ENCODE results near the gene CD34.
A peak's percentile ranks its signal among the peaks of the same experiment; 100 is the strongest.

CD34 gene

GRCh38 chr1:207841293-207841692, 69.6 kb downstream of the CD34 start:
- FAIRE-seq (no peak), DNase-seq (ENCODE audit: insufficient read length, low spot score) (no peak)
- no peak for TF ChIP-seq SPI1 (IDR thresholded peaks at IDR 0.05; ENCODE audit: low read depth, low read length)

- no peak for FAIRE-seq
- DNase-seq (ENCODE audit: insufficient read length, low spot score), result no peak
- TF ChIP-seq SPI1 (IDR thresholded peaks at IDR 0.05; ENCODE audit: low read depth, low read length) (no peak), PAX5 (IDR thresholded peaks at IDR 0.05; ENCODE audit: insufficient read depth, low read length, severe bottlenecking) (no peak), POU2F2 (IDR thresholded peaks at IDR 0.05; ENCODE audit: low read depth, low read length) (no peak), POLR2A (IDR thresholded peaks at IDR 0.05; ENCODE audit: low read depth, low read length) (no peak), POLR2AphosphoS5 (IDR thresholded peaks at IDR 0.05; ENCODE audit: low read depth, low read length) (no peak), TAF1 (IDR thresholded peaks at IDR 0.05; ENCODE audit: low read depth, low read length) (no peak)
These were observed 70.5 kb downstream of the CD34 start for GRCh38 chr1:207840380-207840779.

DNA sequence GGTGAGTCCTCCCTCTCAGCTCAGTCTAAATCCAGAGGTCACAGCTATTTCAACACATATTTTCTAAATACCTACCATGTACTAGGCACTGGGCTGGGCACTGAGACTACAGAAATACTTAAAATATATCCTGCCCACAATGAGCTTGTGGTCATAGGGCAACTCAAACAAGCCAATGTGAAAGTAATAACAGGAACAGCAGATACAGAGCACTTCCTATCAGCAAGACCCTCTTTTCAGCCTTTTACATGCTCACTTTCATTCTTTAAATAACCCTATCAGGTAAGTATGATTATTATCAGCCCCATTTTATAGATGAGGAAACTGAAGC, 71.9 kb downstream of the CD34 start:
- DNase-seq (ENCODE audit: insufficient read length, low spot score) (no peak), FAIRE-seq (peak; percentile 13)
- peak; percentile 47; the same call in 1 of the 2 replicates for TF ChIP-seq SPI1 (IDR thresholded peaks at IDR 0.05; ENCODE audit: low read depth, low read length)
- no peak for TF ChIP-seq PAX5 (IDR thresholded peaks at IDR 0.05; ENCODE audit: insufficient read depth, low read length, severe bottlenecking)

GRCh38 chr1:207838156-207839082, 72.5 kb downstream of the CD34 start:
- TF ChIP-seq PAX5 (IDR thresholded peaks at IDR 0.05; ENCODE audit: insufficient read depth, low read length, severe bottlenecking) (no peak), TAF1 (IDR thresholded peaks at IDR 0.05; ENCODE audit: low read depth, low read length) (no peak), POLR2AphosphoS5 (IDR thresholded peaks at IDR 0.05; ENCODE audit: low read depth, low read length) (no peak), POU2F2 (IDR thresholded peaks at IDR 0.05; ENCODE audit: low read depth, low read length) (no peak), SPI1 (IDR thresholded peaks at IDR 0.05; ENCODE audit: low read depth, low read length) (no peak), POLR2A (IDR thresholded peaks at IDR 0.05; ENCODE audit: low read depth, low read length) (no peak)
- FAIRE-seq (no peak), DNase-seq (ENCODE audit: insufficient read length, low spot score) (no peak)

GRCh38 chr1:207837673-207838072, 73.3 kb downstream of the CD34 start:
- DNase-seq (ENCODE audit: insufficient read length, low spot score) (no peak), FAIRE-seq (no peak)
- TF ChIP-seq SPI1 (IDR thresholded peaks at IDR 0.05; ENCODE audit: low read depth, low read length) (no peak), TAF1 (IDR thresholded peaks at IDR 0.05; ENCODE audit: low read depth, low read length) (no peak), POLR2AphosphoS5 (IDR thresholded peaks at IDR 0.05; ENCODE audit: low read depth, low read length) (no peak), POLR2A (IDR thresholded peaks at IDR 0.05; ENCODE audit: low read depth, low read length) (no peak), PAX5 (IDR thresholded peaks at IDR 0.05; ENCODE audit: insufficient read depth, low read length, severe bottlenecking) (no peak), POU2F2 (IDR thresholded peaks at IDR 0.05; ENCODE audit: low read depth, low read length) (no peak)

DNA sequence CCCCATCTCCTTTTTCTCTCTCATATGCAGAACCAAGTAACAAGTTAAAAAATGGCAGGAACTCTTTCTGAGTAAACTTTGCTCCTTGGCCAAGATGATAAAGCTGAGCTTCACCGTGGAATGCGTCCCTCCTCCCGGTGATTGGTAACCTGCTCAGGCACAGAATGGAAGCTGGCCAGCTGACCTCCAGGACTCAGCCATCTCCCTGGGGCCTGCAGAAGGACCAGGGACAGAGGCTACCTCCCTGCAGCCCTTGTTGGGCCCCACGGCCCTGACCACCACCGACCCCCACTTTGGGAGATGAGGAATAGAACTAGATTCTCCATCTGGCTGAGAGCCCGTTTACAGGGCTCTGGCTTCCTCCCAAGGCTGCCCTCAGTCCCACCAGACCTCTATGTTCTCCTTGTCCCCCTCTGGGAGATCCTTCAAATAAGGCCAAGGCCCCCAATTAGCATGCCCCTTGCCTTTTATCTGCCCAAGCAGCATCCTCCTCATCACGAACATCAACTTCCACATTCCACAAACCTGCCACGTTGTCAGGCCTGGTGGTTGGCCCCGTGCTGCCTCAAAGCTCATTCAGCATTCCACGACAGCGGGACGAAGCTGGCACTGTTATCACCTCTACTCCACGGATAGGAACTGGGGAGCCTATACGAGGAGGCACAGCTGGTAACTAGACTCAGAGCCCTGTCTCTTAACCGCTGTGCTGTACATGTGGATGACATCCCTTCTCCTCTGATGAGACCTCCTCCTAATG, 74.2 kb downstream of the CD34 start:
- no peak for DNase-seq (ENCODE audit: insufficient read length, low spot score)
- TF ChIP-seq PAX5 (IDR thresholded peaks at IDR 0.05; ENCODE audit: insufficient read depth, low read length, severe bottlenecking), result no peak
- no peak for TF ChIP-seq POU2F2 (IDR thresholded peaks at IDR 0.05; ENCODE audit: low read depth, low read length)
- no peak for TF ChIP-seq SPI1 (IDR thresholded peaks at IDR 0.05; ENCODE audit: low read depth, low read length)
- no peak for TF ChIP-seq POLR2AphosphoS5 (IDR thresholded peaks at IDR 0.05; ENCODE audit: low read depth, low read length)
- TF ChIP-seq TAF1 (IDR thresholded peaks at IDR 0.05; ENCODE audit: low read depth, low read length), result no peak
- TF ChIP-seq POLR2A (IDR thresholded peaks at IDR 0.05; ENCODE audit: low read depth, low read length), result no peak
- FAIRE-seq, result no peak

DNA sequence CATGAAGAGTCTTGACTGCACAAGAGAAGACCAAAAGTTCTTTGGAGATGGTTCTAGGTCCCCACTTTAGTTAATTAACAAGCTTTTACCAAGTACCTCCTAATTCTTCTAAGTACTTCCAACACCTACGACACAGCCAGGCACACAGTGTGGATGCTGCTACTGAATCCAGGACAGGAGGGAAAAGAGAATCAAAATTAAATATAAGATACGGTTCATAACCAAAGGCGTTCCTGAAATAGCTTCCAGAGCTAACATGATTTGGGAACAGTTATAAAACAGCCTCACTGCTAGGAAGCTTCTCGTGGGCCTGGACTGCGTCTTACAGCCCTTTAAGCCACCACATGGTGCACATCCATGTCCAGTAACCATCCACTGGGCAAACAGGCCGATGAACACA, 75.0 kb downstream of the CD34 start:
- DNase-seq (ENCODE audit: insufficient read length, low spot score), result no peak
- FAIRE-seq, result no peak
- no peak for TF ChIP-seq PAX5 (IDR thresholded peaks at IDR 0.05; ENCODE audit: insufficient read depth, low read length, severe bottlenecking)
- no peak for TF ChIP-seq SPI1 (IDR thresholded peaks at IDR 0.05; ENCODE audit: low read depth, low read length)
- TF ChIP-seq POLR2A (IDR thresholded peaks at IDR 0.05; ENCODE audit: low read depth, low read length), result no peak
- no peak for TF ChIP-seq POU2F2 (IDR thresholded peaks at IDR 0.05; ENCODE audit: low read depth, low read length)

- DNase-seq (ENCODE audit: insufficient read length, low spot score) (no peak), FAIRE-seq (peak; percentile 28)
- TF ChIP-seq PAX5 (IDR thresholded peaks at IDR 0.05; ENCODE audit: insufficient read depth, low read length, severe bottlenecking) (no peak), POLR2A (IDR thresholded peaks at IDR 0.05; ENCODE audit: low read depth, low read length) (no peak), SPI1 (IDR thresholded peaks at IDR 0.05; ENCODE audit: low read depth, low read length) (no peak), TAF1 (IDR thresholded peaks at IDR 0.05; ENCODE audit: low read depth, low read length) (no peak), POLR2AphosphoS5 (IDR thresholded peaks at IDR 0.05; ENCODE audit: low read depth, low read length) (no peak), POU2F2 (IDR thresholded peaks at IDR 0.05; ENCODE audit: low read depth, low read length) (no peak)
These were observed 76.8 kb downstream of the CD34 start for GRCh38 chr1:207833956-207834660.

DNA sequence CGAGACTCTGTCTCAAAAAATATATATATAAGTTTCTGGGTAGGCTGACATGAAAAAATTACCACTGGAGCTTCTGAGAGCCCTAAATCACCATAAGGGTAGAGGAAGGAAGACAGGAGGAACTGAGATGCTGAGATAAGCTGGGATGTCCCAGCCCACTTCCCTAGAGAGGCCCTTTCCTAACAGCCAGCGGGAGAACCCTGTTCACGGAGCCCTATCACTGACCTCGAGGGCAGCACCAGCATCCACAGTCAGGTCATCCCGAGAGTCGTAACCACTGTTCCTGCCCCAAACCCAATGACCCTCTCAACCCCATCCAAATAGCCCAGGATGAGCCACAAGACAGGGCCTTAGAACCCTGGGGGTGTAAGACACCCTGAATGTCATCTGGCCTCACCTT, 77.5 kb downstream of the CD34 start:
- FAIRE-seq, result no peak
- DNase-seq (ENCODE audit: insufficient read length, low spot score), result no peak
- TF ChIP-seq POLR2A (IDR thresholded peaks at IDR 0.05; ENCODE audit: low read depth, low read length) (no peak), POU2F2 (IDR thresholded peaks at IDR 0.05; ENCODE audit: low read depth, low read length) (no peak), POLR2AphosphoS5 (IDR thresholded peaks at IDR 0.05; ENCODE audit: low read depth, low read length) (no peak), TAF1 (IDR thresholded peaks at IDR 0.05; ENCODE audit: low read depth, low read length) (no peak), PAX5 (IDR thresholded peaks at IDR 0.05; ENCODE audit: insufficient read depth, low read length, severe bottlenecking) (no peak), SPI1 (IDR thresholded peaks at IDR 0.05; ENCODE audit: low read depth, low read length) (peak; percentile 30; the same call in 1 of the 2 replicates)
